NCI-H2107 treated with DMSO at 0.1 percent for 48 hours (cell line): ENCODE results near the gene QARS1.

Source experiments
- DNase-seq: peaks from one replicate; lab custom pipeline; 2025; ENCODE audit not compliant: unreplicated experiment; lab: John Stamatoyannopoulos, UW

The QARS1 gene

GRCh38 chr3:49104427-49105291, at the start of gene QARS1:
Gene QARS1 (minus strand): TSS chr3:49104757. CDS start chr3:49104733, 24 bp downstream.
- DNase-seq, result peak; percentile 62

GRCh38 chr3:49153349-49153912, 48.9 kb upstream of the QARS1 start:
- no peak for DNase-seq

- no peak for DNase-seq
Measured at GRCh38 chr3:49151610-49152009, 47.1 kb upstream of the QARS1 start.

- no peak for DNase-seq
Measured at GRCh38 chr3:49148159-49148558, 43.6 kb upstream of the QARS1 start.

- DNase-seq, result no peak
Measured at GRCh38 chr3:49140080-49140479, 35.5 kb upstream of the QARS1 start.

- no peak for DNase-seq
Measured at GRCh38 chr3:49135499-49135898, 30.9 kb upstream of the QARS1 start.

- DNase-seq, result no peak
Measured at GRCh38 chr3:49134471-49135265, 30.1 kb upstream of the QARS1 start.

GRCh38 chr3:49133226-49133951, 28.8 kb upstream of the QARS1 start:
- DNase-seq, result no peak

GRCh38 chr3:49132437-49133225, 28.1 kb upstream of the QARS1 start, which contains the start of gene LAMB2:
Gene LAMB2 (minus strand): TSS chr3:49133050. CDS start chr3:49132867, 183 bp downstream.
- no peak for DNase-seq

GRCh38 chr3:49132073-49132436, 27.5 kb upstream of the QARS1 start:
- no peak for DNase-seq

GRCh38 chr3:49131576-49131975, 27.0 kb upstream of the QARS1 start:
- no peak for DNase-seq

GRCh38 chr3:49131040-49131439, 26.5 kb upstream of the QARS1 start:
- no peak for DNase-seq

GRCh38 chr3:49124991-49125670, 20.6 kb upstream of the QARS1 start:
- no peak for DNase-seq

GRCh38 chr3:49124203-49124602, 19.6 kb upstream of the QARS1 start:
- no peak for DNase-seq

- DNase-seq, result no peak
Measured at GRCh38 chr3:49123687-49124086, 19.1 kb upstream of the QARS1 start.

- no peak for DNase-seq
Measured at GRCh38 chr3:49122886-49123545, 18.5 kb upstream of the QARS1 start.

GRCh38 chr3:49122451-49122850, 17.9 kb upstream of the QARS1 start:
- no peak for DNase-seq

GRCh38 chr3:49122022-49122421, 17.5 kb upstream of the QARS1 start:
- no peak for DNase-seq

GRCh38 chr3:49121132-49121736, 16.7 kb upstream of the QARS1 start:
- no peak for DNase-seq
